T-helper 9 cell (primary cell): Measurements from ENCODE around the gene TPRKB.
"Not testable (repeated sequence)": the region's sequence is repeated elsewhere in the genome, so short reads cannot be mapped to it uniquely, and the experiment has no call there.

ENCODE experiments used
- DNase-seq: peaks from one replicate; pipeline ENCODE4 v3.0.0-alpha.2; 2020

TPRKB gene

DNA sequence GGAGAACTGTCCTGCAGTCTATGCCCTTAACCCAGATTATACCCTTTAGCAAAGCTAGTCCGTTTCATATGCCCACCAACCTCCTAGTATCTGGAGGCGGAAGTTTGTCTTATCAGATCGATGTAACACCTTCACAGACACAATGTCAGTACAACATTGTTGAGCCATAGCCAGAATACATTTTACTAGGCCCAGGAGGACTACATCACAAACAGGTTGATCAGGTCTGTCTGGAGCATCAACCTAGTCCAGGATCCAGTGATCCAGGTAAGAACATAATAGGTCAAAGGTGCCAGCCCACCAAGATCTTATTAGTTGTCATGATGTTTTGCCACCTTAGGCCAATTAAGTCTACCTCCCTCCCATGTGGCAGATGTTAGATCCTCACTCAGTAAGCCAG, 2.0 kb upstream of the TPRKB start:
- no peak for DNase-seq

DNA sequence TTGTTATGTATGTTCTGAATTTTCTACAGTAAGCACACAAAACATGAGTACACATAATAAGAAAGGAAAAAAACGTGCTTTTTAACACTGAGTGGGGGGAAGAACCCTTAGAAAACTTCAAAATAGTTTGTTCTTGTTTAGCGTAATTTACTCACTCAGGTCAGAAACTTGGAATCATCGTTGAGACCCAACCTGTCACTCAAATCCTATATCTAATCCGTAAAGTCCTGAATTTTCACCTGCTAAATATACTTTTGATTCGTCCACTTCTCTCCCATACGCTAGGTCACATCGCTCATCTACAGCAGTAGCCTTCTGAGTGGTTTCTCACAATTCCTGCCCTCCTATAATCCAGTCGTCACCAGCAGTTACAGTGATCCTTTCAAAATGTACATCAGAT, 767 bp downstream of the TPRKB start:
- DNase-seq: no peak

DNA sequence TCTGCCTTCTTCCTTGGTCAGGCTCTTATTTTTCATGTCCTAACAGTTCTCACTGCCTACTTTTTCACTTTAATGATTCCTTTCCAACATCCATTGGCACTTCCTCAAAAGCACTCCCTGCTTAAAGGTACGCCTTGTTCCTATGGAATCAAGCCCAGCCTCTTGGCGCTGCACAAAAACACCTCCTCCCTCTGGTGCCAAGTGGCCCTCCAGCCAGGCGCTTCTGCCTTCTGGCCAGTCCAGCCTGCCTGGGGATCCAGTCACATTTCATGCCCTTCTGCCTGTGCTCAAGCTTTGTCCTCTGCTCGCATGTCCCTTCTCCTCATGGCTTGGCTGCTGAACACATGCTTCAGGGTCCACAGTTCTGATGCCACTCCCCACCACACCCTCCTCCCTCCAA, 6.3 kb downstream of the TPRKB start:
- DNase-seq: no peak

DNA sequence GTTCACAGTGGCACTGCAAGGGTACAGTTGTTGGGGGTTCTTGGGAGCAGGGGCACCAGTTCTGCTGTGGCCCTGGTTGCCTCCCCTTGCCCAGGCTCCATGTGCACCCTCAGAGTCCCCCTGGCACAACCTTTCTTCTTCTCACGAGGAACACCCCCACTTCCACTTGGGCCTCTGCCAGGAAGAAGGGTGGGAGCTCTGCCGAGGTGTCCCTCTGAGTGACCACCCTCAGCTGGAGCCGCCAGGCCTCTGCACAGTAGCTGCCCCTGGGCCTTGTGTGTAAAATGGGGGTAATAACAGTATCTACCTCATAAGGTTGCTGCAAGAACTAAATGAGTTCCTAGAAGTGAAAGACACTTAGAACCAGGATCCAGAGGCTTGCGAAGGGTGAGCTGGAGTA, 8.4 kb downstream of the TPRKB start:
- DNase-seq: no peak

DNA sequence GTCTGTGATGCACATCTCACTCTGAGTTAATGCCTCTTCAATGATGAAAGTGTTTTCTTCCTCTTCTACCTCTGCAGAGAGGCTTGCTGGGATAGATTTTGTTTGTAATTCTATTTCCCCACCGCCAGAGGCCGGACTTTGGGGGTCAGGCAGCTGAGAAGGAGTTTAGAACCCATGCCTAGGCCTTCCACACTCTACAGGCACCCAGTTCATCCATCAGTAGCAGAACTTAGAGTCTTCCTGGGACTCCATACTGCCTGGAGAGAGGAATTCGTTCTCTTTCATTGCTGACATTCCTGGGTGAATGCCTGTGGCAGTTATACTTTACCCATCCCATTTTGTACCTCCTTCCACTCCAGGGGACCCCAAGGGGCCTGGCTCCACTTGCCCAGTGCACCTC, 9.1 kb downstream of the TPRKB start:
- DNase-seq: no peak

DNA sequence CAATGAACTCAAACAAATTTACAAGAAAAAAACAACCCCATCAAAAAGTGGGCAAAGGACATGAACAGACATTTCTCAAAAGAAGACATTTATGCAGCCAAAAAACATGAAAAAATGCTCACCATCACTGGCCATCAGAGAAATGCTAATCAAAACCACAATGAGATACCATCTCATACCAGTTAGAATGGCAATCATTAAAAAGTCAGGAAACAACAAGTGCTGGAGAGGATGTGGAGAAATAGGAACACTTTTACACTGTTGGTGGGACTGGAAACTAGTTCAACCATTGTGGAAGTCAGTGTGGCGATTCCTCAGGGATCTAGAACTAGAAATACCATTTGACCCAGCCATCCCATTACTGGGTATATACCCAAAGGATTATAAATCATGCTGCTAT, 10.5 kb downstream of the TPRKB start:
- DNase-seq: not testable (repeated sequence)

DNA sequence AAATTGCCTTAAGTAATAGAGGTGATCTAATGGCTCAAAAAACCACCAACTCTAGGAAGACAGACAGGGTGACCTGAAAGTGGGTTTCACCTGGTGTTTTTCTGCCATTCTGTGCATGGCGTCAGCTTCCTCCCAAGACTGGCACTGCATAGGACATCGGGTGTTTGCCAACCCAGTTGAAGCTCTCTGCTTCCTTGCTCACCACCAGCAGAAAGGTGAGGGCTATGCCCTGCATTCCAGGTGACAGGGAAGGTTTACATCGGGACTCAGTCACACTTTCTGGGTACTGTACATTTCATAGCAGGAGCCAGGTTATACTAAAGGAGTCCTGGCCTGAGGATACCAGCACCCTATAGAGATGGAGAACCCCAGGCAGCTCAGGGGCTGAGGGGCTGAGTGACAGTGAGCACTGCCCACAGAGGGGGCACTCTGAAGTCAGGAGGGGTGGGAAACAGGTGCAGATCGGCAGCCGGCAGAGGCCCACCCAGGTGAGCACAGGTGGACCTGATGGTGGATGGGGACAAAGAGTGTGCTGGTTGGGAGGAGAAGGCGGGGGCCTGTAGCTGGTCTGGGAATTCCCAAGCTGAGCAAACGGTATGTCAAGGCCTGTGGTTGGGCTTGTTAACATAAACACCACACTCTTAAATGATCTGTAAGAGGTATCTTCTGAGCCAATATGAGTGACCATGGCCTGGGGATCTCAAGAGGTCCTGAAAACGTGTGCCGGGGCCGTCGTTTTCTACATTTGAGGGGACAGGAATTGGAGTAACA, 18.1 kb downstream of the TPRKB start:
- no peak for DNase-seq

DNA sequence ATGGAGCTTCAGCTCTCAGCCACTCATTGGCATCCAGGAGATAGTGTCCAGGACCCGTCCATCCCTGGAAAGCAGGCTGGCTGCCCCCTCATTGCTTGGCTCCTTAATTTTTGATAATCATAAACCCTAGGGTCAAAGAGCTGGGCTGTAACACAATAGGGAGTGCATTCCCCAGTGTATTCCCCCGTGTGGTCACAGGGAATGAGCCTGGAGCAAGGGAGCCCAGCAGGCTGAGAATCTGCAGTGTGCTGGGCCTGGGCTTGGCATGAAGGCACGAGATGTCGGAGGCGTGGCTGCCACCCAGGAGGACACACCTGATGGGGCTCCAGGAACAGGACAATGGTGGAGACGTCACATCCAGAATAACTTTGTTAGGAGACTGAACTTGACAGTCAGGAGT, 18.7 kb downstream of the TPRKB start:
- no peak for DNase-seq

DNA sequence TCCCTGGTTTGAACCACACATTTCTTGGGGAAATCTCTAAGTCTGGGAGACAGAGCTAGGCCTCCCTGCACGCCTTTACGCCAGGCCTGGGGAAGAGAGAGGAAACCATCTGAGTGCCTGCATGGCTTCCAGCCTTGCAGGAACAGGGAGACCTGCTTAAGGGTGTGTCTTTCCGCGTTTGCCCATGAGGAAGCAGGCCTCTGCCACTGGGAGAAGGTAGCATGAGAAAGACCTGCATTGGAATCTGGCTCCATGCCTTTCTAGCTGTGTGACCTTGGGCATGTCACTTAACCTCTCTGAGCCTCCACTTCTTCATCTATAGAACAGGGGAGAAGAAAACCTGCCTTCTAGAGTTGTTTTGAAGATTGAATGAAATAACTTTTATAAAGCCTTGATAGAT, 19.4 kb downstream of the TPRKB start:
- DNase-seq: not testable (repeated sequence)

DNA sequence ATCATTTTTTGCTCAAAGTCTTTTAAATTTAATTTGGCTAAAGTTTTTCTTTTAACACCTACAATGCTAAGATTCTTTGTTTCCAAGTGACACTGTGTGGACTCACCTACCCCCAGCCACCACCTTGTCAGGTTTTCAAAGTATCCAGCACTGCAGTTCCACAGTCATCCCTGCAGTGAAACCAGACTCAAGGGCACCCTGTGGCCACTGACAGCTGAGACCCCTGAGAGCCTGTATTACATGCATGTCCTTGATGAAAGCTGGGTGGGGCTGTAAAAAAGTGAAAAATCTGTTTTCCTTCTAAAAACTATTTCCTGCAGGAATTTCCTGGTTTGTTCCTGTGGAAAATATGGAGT, 19.9 kb downstream of the TPRKB start:
- no peak for DNase-seq

DNA sequence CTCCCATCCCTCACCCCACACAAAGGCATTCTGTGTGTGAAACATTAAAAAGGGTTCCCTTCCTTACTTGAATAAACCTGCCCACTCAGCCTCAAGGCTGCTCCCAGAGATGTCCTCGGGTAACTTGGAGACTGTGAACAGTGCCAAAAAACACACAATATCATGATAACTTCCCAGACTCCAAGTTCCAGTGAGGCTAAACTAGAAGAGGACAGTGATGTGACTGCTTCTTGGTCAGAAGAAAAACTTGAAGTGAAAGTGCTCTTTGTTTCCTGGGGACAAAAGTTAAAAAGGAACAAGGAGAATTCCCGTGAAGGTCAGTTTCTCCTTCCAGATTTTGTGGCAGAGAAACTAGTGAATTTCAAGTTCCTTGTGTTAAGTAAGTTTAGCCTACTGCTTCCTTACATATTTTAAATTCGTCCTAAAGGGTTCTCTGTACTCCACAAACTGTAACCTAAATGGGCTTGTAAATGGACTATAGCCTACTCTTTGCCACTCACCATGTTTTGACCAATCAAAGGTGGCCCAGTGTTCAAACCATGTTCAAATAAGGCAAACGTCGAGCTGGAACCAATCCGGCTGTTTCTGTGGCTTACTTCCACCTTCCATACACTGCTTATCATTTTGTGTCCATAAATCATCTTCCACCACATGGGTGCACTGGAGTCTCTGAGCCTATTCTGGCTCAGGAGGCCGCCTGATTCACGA, 20.4 kb downstream of the TPRKB start:
- DNase-seq: no peak

DNA sequence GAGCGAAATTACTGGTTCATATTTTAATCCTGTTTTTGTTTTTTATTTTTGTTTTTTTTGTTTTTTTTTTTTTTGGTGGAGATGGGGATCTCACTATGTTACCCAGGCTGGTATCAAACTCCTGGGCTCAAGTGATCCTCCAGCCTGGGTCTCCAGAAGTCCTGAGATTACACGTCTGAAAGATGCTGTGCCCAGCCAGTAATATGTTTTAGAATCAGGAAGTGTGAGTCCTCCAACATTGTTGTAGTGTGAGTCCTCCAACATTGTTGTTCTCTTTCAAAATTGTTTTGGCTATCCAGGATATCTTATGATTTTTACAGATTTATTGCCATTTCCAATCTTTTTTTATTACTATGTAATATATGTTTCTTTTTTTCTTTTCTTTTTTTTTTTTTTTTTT, 23.1 kb downstream of the TPRKB start:
- DNase-seq: no peak

DNA sequence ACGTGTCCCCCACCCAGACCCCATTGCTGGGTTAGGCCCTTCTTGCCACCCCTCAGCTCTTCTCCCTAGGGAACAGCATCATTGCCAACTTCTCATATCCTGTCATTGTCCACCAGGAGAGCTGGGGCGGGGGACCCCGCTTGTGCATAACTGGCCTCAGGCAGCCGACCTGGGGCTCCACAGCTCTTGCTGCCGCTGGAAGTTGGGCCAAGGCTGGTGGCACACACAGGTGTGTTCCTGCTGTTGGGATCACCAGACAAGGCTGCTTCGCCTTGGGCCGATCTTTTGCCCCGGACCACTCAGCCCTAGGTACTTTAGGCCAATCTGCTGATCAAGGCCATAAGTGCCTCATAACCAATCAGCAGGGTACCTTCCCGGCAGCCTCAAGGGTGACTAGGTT, 28.6 kb downstream of the TPRKB start:
- no peak for DNase-seq

DNA sequence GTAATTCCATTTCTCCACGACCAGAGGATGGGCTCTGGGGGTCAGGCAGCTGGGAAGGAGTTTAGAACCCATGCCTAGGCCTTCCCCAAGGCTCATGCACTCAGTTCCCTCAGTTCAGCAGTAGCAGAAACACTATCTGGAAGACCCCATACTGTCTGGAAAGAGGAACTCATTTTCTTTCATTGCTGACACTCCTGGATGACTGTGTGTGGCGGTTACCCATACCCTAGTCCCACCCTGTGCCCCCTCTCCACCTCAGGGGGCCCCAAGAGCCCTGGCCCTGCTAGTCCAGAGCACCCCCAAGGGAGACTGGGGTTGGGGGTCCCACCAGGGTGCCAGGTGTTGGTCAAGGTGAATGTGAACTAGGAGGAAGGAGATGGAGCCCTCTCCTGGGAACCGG, 29.5 kb downstream of the TPRKB start:
- DNase-seq: no peak

DNA sequence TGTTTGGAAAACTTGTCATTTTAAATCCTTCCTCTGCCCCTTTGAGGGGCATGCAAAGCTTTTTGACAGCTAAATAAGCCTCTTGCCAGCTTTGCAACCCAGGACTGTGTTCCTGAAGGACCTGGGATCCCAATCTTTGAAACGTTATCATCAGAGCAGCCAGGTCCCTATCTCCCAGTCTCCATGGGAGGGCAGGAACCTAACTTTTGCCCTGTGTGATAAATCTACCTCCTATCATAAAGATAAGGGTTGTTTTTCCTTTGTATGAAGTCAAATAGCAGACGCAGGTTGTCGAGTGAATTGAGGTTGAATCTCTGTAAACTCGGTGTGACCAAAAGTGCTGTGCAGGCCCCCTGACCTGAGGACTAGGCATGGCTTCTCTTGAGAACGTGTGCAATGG, 30.1 kb downstream of the TPRKB start:
- no peak for DNase-seq

DNA sequence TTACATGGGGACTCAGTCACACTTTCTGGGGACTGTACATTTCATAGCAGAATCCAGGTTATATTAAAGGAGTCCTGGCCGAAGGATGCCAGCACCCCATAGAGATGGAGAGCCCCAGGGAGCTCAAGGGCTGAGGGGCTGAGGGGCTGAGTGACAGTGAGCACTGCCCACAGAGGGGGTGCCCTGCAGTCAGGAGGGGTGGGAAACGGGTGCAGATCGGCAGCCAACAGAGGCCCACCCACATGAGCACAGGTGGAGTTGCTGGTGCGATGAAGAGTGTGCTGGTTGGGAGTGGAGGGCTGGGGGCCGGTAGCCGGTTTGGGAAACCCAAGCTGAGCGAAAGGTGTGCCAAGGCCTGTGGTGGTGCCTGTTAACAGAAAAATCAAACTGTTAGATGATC, 32.1 kb downstream of the TPRKB start:
- DNase-seq: no peak

DNA sequence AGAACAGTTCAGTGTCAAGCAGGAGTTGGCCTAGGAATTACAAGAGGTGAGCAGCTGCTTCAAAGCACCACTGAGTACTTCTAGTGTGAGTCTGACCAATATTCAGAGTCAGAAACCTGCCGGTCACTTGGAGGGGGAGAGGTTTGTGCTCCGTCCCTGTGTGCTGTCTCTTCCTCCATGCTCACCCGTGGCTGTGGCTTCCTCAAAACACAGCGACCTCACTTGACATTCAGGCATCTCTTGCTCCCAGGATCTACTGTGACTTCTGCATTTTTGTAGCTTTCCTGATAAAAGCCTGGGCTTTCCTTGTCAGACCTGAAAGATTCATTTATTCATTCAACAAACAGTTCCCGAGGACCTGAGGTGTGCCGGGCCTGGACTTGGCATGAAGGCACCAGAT, 32.9 kb downstream of the TPRKB start:
- DNase-seq: no peak

DNA sequence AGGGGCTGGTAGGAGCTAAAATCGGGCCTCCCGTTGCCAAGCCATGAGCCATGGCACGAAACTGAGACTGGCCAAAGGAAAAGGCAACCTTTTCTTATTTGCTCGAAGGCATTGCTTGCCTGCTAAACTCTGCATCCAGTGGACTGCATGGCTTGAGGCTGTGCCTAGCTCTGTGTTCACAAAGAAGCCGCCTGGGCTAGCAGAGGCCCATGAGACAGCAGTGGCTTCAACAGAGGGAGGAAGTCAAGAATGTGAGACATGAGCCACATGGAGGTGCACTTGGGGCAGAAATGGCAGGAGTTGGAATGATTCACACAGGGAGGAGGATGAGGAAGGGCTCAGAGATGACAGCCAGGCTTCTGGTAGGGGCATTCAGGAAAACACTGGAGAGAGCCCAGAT, 33.5 kb downstream of the TPRKB start:
- no peak for DNase-seq

DNA sequence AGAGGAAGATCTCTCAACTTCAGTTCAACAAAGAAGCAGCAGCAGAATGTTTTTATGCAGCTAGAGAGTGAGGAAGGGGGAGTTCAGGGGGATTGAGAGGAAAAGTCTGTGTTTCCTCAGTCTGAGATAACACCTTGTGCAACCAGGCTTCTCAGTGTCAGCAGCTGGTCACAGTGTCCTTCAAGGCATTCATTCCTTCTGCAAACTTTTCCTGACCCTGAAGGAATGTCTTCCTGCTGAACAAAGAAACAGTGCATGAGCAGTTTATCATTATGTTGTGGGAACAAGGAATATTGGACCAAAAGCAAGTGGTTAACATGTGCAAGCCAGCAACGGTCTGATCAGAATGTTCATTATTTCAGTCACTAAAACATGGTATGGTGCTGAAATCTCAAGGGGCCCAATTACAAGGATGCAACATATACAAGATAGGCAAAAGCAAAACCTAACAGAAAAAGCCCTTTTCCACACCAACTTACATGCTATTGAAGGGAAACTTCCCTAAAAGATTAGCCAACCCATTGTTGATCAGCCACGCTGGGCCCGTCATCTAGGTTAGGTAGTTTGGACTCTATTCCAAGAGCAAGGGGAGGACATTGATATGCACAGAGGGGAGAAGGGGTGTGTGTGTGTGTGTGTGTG, 34.2 kb downstream of the TPRKB start:
- DNase-seq: not testable (repeated sequence)

DNA sequence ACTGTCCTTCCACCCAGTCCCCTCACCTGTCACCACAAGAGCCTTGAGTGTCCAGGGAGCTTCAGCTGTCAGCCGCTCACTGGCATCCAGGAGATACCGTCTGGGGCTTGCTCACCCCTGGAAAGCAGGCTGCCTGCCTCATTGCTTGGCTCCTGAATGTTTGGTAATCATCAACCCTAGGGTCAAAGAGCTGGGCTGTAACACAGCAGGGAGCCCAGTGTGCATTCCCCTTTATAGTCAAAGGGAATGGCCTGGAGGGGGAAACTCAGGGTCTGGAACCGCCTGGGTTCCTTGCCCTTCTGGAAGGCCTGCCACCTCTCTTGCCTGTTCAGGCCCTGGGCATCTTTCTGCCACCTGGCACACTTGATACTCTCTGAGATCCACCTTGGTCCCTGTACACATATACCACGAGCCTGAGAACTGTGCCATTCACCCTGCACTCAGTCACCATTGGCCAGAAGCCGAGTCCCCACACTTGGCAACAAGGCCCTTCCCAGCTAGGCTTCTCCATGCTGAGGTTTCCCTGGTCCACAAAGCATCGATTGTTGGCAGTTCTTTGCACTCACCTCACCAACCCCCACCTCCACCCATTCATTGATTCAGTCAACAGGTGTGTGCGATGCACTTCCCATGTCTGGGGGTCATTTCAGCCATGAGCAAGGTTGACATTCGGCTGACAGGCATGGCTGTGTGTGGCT, 35.0 kb downstream of the TPRKB start:
- no peak for DNase-seq

DNA sequence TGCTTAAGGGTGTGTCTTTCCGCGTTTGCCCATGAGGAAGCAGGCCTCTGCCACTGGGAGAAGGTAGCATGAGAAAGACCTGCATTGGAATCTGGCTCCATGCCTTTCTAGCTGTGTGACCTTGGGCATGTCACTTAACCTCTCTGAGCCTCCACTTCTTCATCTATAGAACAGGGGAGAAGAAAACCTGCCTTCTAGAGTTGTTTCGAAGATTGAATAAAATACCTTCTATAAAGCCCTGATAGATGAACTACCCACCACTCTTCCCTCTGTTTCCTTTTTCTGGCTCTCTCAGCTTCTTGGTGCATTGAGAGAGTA, 35.7 kb downstream of the TPRKB start:
- DNase-seq: not testable (repeated sequence)

DNA sequence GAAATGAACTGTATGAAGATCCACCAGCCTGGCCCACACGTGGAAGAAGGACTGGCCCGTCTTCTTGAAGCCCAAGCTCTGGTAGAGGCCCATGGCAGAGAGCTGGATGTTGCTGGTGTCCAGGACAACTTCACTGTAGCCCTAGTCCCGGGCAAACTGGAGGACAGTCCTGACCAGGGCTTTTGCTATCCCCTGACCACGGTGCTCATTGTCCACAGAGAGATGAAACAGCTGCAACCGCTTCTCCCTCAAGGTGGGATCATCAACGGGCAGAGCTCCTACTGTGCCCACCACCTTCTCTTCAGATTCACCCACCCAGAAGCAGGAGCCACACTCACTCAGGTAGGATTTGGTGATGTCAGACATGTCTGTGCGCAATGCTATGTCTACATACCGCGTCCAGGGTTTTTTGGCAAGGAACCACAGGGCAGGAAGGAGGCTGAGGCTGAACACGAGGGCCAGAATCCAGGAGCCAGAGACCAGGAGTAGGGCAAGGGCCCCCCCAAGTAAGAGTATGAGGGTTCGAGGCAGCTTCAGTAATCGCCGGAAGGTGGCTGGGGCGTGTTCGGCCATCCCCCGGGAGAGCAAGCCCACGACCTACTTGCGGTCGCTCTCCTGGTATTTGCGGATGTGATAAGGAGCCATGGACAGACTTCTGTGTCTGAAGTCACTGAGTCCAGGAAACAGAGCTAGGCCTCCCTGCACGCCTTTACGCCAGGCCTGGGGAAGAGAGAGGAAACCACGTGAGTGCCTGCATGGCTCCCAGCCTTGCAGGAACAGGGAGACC, 36.3 kb downstream of the TPRKB start:
- DNase-seq: no peak

DNA sequence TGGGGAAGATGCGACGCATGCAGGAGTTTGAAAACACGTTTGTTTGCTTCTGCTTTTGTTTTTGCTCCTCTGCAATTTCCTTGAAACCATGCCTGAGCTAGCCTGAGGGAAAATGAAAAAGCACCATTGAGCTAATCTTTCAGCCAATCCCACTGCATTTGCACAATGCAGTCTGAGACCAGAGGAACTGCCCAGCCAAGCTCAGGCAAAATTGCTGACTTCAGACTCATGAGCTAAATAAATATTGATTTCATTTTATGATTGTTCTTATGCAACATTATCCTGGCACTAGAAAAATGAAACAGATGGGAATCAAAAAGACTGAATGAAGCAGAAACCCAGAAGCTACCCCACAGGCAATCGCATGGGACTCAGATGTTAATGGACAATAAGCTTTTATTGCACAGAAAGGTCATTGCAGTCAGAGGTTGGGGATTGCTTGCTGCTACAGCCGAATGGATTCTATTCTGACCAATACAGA, 37.0 kb downstream of the TPRKB start:
- DNase-seq: no peak
